Cardiac muscle cell (in vitro differentiated cells and primary cell): Measurements from ENCODE around the gene SH3BP4. TPM values are rescaled to one million over a fixed set of nuclear protein-coding genes. Genes with fewer than 3 reads are reported as not detected.
A peak's percentile ranks its signal among the peaks of the same experiment; 100 is the strongest.

Source experiments
- DNase-seq, 2 donors: peaks; one replicate each; pipeline versions ENCODE4 v3.0.0 to v3.0.0-alpha.2; 2010 to 2017; ENCODE audit warnings: low read depth in 1 of 2, low spot score in 1 of 2
- H3K27ac ChIP-seq: fragments of 200-600 bp; sonication (generic); 2 replicates; pipeline ENCODE4 v1.5.1; 2016
- H3K27me3 ChIP-seq: fragments of 200-600 bp; sonication (generic); 2 replicates; pipeline ENCODE4 v1.6.0; 2016; ENCODE audit warnings: control low read depth
- H3K36me3 ChIP-seq: fragments of 200-600 bp; sonication (generic); 2 replicates; pipeline ENCODE4 v1.5.1; 2016; ENCODE audit warnings: control low read depth
- H3K4me1 ChIP-seq: fragments of 200-600 bp; sonication (generic); 2 replicates; pipeline ENCODE4 v1.8.1; 2017; ENCODE audit warnings: low read depth, mild to moderate bottlenecking, mixed run types
- H3K4me3 ChIP-seq: fragments of 200-600 bp; sonication (generic); 2 replicates; pipeline ENCODE4 v1.5.1; 2016; ENCODE audit warnings: mild to moderate bottlenecking
- H3K9me3 ChIP-seq: fragments of 200-600 bp; sonication (generic); 2 replicates; pipeline ENCODE4 v1.5.1; 2017; ENCODE audit warnings: low read depth, mild to moderate bottlenecking, control low read depth
- polyA plus RNA-seq: library from polyadenylated mRNA; unstranded; fragments of >200 nt; fragmentation: Nextera tagmentation; extraction: Ambion mirVana; gene quantifications from 2 replicates; pipeline ENCODE4 v1.2.1, GENCODE V29; 2016
- total RNA-seq: library from RNA; depleted of rRNA; stranded (reverse); fragments of >200 nt; gene quantifications from 2 replicates; pipeline ENCODE4 v1.2.3, GENCODE V29; 2016
- TF ChIP-seq, protein P1 (sequence below): IDR thresholded peaks from 2 replicates; pipeline ENCODE4 v1.5.1; 2012; ENCODE audit warnings: low read depth, mild to moderate bottlenecking, low read length

Gene SH3BP4
- total and polyA plus RNA-seq, 2 experiments from 2014 or later, result 35.8 to 71.3 TPM

DNA sequence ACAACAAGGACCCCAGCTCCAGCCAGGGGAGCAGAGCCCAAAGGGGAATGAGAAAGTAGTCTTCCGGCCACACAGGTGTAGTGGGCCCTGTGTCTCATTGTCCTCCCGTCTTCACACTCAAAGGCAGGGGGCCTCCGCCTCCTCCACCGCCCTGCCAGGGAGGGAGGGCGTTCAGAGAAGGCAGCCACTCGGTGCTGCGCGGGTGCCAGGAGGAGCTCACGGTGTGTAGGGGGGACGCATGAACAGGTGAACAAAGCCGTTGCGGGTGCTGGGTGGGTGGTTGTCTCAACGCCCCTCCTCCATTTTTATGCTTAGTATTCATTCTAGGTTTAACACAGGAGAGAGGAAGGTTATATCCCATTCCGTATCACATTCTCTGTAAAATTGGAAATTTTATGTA, 36.7 kb downstream of the SH3BP4 start:
- Histone ChIP-seq H3K27ac (peak overlapping the region; percentile 18), H3K4me3 (no peak overlapping the region), H3K36me3 (no peaks in the 10 kb centered on the region), H3K4me1 (peaks cover 30% of the 10 kb centered on the region), H3K9me3 (no peaks in the 10 kb centered on the region), H3K27me3 (no peaks in the 10 kb centered on the region)
- DNase-seq, result no peak
- TF ChIP-seq, protein P1, sequence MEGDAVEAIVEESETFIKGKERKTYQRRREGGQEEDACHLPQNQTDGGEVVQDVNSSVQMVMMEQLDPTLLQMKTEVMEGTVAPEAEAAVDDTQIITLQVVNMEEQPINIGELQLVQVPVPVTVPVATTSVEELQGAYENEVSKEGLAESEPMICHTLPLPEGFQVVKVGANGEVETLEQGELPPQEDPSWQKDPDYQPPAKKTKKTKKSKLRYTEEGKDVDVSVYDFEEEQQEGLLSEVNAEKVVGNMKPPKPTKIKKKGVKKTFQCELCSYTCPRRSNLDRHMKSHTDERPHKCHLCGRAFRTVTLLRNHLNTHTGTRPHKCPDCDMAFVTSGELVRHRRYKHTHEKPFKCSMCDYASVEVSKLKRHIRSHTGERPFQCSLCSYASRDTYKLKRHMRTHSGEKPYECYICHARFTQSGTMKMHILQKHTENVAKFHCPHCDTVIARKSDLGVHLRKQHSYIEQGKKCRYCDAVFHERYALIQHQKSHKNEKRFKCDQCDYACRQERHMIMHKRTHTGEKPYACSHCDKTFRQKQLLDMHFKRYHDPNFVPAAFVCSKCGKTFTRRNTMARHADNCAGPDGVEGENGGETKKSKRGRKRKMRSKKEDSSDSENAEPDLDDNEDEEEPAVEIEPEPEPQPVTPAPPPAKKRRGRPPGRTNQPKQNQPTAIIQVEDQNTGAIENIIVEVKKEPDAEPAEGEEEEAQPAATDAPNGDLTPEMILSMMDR, result no peak

GRCh38 chr2:234989183-234989701, 37.4 kb downstream of the SH3BP4 start:
- no peaks in the 10 kb centered on the region for H3K9me3 ChIP-seq
- H3K27me3 ChIP-seq, result no peaks in the 10 kb centered on the region
- no peaks in the 10 kb centered on the region for H3K36me3 ChIP-seq
- DNase-seq, result peak in 1 of 2 donors; percentile 46
- H3K4me1 ChIP-seq, result peaks cover 30% of the 10 kb centered on the region
- peak overlapping the region; percentile 18 for H3K27ac ChIP-seq
- TF ChIP-seq, protein P1, result no peak
- no peak overlapping the region for H3K4me3 ChIP-seq

DNA sequence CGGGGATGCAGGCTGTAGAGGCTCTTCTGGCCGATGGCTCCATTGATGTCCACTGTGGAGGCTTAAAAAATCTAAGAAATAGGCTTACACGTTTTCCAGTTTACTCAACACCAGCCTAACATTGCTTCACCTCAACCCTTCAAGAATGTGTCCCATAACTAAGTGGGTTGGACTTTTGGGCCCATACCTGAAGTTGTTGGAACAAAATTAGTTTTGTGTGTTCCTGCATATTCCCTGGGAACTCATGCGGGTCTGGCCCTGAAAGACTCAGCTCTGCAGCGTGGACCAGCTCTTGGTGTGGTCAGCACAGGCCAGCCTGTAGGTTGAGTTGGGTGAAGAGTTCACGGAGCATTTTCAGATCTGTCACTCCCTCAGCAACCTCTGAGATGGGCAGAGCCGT, 38.5 kb downstream of the SH3BP4 start:
- no peak for DNase-seq
- Histone ChIP-seq H3K27me3 (no peaks in the 10 kb centered on the region), H3K36me3 (no peaks in the 10 kb centered on the region), H3K9me3 (no peaks in the 10 kb centered on the region), H3K4me3 (no peak overlapping the region), H3K4me1 (peaks cover 40% of the 10 kb centered on the region), H3K27ac (no peak overlapping the region)
- TF ChIP-seq, protein P1, result no peak

- H3K9me3 ChIP-seq, result no peaks in the 10 kb centered on the region
Measured at GRCh38 chr2:234991290-234991689, 39.5 kb downstream of the SH3BP4 start.

DNA sequence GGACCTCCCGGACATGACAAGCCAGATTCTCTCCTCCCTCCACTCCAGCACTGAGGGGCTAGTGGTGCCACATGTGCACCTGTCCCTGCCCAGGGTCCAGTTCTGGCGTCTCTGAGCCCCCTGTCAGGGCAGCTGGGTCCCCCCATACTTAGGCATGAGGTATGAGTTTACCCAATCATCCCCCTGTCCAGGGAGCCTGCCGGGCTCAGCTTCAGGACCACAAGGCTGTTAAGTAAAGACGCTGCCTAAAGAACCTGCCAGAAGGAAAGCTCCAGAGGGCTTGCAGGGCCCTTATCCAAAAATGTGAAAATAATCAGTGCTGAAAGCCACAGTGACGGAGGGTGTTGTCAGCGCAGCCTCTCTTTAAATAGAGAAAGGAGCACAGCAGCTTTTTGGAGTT, 40.0 kb downstream of the SH3BP4 start:
- DNase-seq, result peak; percentile 32 to 49
- Histone ChIP-seq H3K27me3 (no peaks in the 10 kb centered on the region), H3K4me3 (no peak overlapping the region), H3K4me1 (peaks cover 49% of the 10 kb centered on the region), H3K36me3 (peaks cover 8% of the 10 kb centered on the region), H3K9me3 (no peaks in the 10 kb centered on the region), H3K27ac (peak overlapping the region; percentile 100)
- TF ChIP-seq, protein P1, result no peak

More at GRCh38 chr2:234991290-234991689, 39.5 kb downstream of the SH3BP4 start:
- H3K27me3 ChIP-seq, result no peaks in the 10 kb centered on the region
- H3K4me1 ChIP-seq, result peaks cover 50% of the 10 kb centered on the region
- peak overlapping the region; percentile 100 for H3K27ac ChIP-seq
- TF ChIP-seq, protein P1, result no peak
- DNase-seq, result no peak
- peaks cover 8% of the 10 kb centered on the region for H3K36me3 ChIP-seq
- H3K4me3 ChIP-seq, result no peak overlapping the region
